HFFc6 (cell line): Measurements from ENCODE around the gene GJC2. TPM values are rescaled to one million over a fixed set of nuclear protein-coding genes. Genes with fewer than 3 reads are reported as not detected.
A peak's percentile ranks its signal among the peaks of the same experiment; 100 is the strongest.

Source experiments
- DNase-seq: peaks from one replicate; pipeline ENCODE4 v3.0.0-alpha.2; 2018
- H3K27ac Mint-ChIP-seq: 2 replicates; pipeline ENCODE4 v1.8.0; 2020; ENCODE audit warnings: mild to moderate bottlenecking, mixed read lengths
- H3K27me3 Mint-ChIP-seq: 2 replicates; pipeline ENCODE4 v1.8.0; 2021; ENCODE audit warnings: mild to moderate bottlenecking, moderate library complexity, mixed read lengths; ENCODE audit not compliant: insufficient read depth
- H3K36me3 Mint-ChIP-seq: 2 replicates; pipeline ENCODE4 v1.8.0; 2021; ENCODE audit warnings: low read depth, mixed read lengths
- H3K4me1 Mint-ChIP-seq: 2 replicates; pipeline ENCODE4 v1.8.0; 2020; ENCODE audit warnings: low read depth, mixed read lengths
- H3K4me3 Mint-ChIP-seq: 2 replicates; pipeline ENCODE4 v1.8.0; 2020; ENCODE audit warnings: mild to moderate bottlenecking, moderate library complexity, mixed read lengths
- H3K9me3 Mint-ChIP-seq: 2 replicates; pipeline ENCODE4 v1.8.0; 2020; ENCODE audit warnings: mild to moderate bottlenecking, mixed read lengths
- CTCF ChIP-seq: fragments of 200-600 bp; sonication (generic); IDR thresholded peaks from 2 replicates; pipeline ENCODE4 v1.5.0; 2021; ENCODE audit warnings: antibody characterized with exemption, mild to moderate bottlenecking
- long read RNA-seq: library from polyadenylated mRNA; unstranded; transcript quantifications from one replicate; pipeline ENCODE4 v2.0.0, GENCODE V29; 2019
- total RNA-seq, 6 experiments: library from RNA; stranded (reverse); fragmentation: NEBNext Ultra II Directional; extraction: Animal tissue kit (Norgen Biotek cat#: 25700); gene quantifications; 2 replicates in 1 of 6; 3 replicates in 5 of 6; pipeline ENCODE4 v1.2.3, GENCODE V29; 2021

GJC2 gene
- 1 to 10 TPM; 1.1 to 2.3 (median 1.2) TPM for total RNA-seq
- long read RNA-seq, result 0 reads

DNA sequence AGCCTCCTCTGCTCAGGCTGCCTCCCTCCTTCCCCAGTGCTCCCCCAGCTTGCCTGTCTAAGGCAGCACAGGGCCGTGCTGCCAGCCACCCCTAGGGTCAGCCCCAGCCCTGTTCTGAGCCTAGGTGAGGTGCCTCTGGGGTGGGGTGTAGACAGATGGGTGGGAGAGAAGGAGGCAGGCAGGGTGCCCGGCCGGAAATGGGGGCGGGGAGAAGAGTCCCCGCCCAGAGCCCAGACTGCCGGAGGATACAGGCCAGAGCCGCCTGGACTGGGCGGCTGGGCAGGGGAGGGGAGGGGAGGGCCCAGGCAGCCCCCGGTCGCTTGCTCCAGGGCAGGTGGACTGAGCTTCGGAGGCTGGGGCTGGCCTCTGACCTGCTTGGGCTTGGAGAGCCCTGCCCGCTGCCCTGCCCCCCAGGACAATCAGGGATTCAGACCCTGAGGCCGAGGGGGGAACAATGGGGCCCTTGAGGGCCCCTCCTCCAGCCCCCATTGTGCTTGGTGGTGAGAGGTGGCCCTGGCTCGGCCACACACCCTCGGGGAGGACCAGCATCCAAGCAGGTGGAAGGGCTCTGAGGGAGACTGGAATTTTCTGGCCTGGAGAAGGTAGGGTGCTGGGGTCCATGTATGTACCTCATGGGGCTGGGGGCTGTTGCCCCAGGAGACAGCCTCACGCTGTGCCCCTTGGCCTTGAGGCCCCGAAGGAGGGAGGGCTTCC is at the start of gene GJC2:
Gene GJC2, plus strand, starts transcription at position 525 of the 714 bp plus-strand sequence. CDS start 7,829 bp downstream, outside the sequence.
- H3K36me3 Mint-ChIP-seq, result no peaks in the 10 kb centered on the region
- no peaks in the 10 kb centered on the region; the same call in 1 of the 2 replicates for H3K27me3 Mint-ChIP-seq
- no peaks in the 10 kb centered on the region for H3K9me3 Mint-ChIP-seq
- H3K27ac Mint-ChIP-seq, result peak within 1 kb of the TSS; percentile 72
- TF ChIP-seq CTCF, result no peak
- no peak within 1 kb of the TSS; the same call in 1 of the 2 replicates for H3K4me3 Mint-ChIP-seq
- H3K4me1 Mint-ChIP-seq, result peaks cover 8% of the 10 kb centered on the region
- no peak for DNase-seq

DNA sequence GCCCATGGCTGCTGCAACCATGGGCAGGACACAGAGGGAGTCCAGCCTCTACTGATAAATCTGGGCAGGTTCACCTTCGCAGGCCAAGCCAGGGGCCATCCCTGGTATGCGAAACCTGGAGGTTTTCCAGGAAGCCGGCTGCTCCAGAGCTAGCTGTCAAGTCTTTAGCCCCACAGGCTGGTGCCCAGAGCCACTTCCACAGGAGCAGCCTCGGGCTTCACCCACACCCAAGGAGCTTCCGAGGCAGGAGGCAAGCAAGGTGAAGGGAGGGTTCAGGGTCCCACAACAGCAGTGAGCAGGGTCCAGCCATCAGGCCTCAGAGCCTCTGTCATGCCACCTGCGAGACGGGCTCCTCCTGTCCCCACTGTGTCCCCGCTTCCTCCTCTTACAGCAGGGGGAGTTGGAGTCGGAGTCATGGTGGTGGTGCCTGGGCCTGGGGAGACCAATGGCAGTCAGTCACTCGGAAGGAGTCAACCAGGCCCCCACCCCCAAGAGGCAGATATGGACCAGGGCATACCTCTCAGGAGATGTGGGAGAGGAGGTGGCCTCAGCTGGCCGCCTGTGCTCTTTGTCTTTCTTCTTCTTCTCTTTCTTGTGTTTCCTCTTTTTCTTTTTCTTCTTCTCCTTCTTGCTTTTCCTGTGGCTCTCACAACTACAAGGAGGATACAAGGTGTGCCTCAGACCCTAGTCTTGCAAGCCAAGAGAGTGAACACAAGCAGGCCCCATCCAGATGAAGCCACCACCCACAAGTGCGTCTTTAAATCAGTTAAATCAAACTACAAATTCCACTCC is 48.7 kb upstream of the GJC2 start:
- DNase-seq, result no peak
- Mint-ChIP-seq H3K4me3 (peak overlapping the region; percentile 81), H3K4me1 (peaks cover 24% of the 10 kb centered on the region), H3K27ac (peak overlapping the region; percentile 64), H3K27me3 (peaks cover 13% of the 10 kb centered on the region), H3K36me3 (peaks cover 18% of the 10 kb centered on the region), H3K9me3 (no peaks in the 10 kb centered on the region)
- TF ChIP-seq CTCF, result no peak

- Mint-ChIP-seq H3K36me3 (peaks cover 17% of the 10 kb centered on the region), H3K27ac (peak overlapping the region; percentile 64), H3K27me3 (peaks cover 13% of the 10 kb centered on the region), H3K9me3 (no peaks in the 10 kb centered on the region), H3K4me3 (peak overlapping the region; percentile 81), H3K4me1 (peaks cover 23% of the 10 kb centered on the region)
- TF ChIP-seq CTCF, result no peak
- DNase-seq, result no peak
These were observed 48.1 kb upstream of the GJC2 start for GRCh38 chr1:228101614-228101993.

DNA sequence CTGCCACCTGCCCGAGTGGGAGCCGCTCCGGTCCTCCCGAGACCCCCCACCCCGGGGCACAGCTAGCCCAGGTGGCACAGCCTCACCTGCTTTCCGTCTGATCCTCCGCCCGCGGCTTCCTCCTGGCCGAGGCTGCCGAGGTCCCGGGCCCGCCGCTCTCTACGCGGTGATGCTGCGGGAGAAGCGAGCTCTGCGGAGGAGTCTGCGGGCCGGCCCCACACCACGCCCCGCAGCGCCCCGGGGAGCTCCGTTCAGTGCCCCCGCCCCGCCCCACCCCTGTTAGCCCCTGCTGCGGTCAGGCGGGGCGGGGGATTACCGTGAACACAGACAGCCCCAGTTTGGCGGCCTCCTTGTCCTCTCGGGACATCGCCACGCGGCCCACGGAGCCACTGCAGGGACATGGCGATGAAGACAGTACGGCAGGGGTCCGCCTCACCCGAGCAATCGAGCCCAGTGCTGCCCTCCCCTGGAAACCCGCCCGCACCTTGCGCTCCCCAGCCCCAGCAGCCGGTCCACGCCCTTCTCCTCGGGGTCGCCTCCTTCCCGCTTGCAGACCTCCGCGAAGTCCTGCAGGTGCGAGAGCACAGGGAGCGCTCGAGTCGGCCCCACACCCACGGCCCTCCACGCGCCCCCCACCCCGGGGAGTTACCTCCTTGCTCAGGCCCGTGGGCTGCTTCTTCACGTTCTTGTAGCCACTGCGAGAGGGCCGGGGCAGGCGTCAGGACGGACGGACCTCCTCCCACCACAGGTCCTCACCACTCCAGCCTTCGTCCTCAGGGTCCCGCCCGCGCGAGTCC is 47.5 kb upstream of the GJC2 start:
- peak; percentile 62 for TF ChIP-seq CTCF
- peaks cover 13% of the 10 kb centered on the region for H3K27me3 Mint-ChIP-seq
- peaks cover 23% of the 10 kb centered on the region for H3K4me1 Mint-ChIP-seq
- peak overlapping the region; percentile 49; the same call in 1 of the 2 replicates for H3K27ac Mint-ChIP-seq
- peak overlapping the region; percentile 81 for H3K4me3 Mint-ChIP-seq
- no peaks in the 10 kb centered on the region for H3K9me3 Mint-ChIP-seq
- H3K36me3 Mint-ChIP-seq, result peaks cover 17% of the 10 kb centered on the region
- no peak for DNase-seq
